ENCODE results near the gene RUSC2.
"Not testable (repeated sequence)": the region's sequence is repeated elsewhere in the genome, so short reads cannot be mapped to it uniquely, and the experiment has no call there.

The RUSC2 gene

GRCh38 chr9:35522187-35522586 is 32.3 kb downstream of the RUSC2 start:
- no peak for DNase-seq

- DNase-seq, result no peak
Measured at GRCh38 chr9:35522700-35523099, 32.8 kb downstream of the RUSC2 start.

- not testable (repeated sequence) for DNase-seq
Measured at GRCh38 chr9:35523556-35523955, 33.6 kb downstream of the RUSC2 start.

- no peak for DNase-seq
Measured at GRCh38 chr9:35526087-35526801, 36.3 kb downstream of the RUSC2 start.

GRCh38 chr9:35529161-35529823 is 39.4 kb downstream of the RUSC2 start:
- no peak for DNase-seq

GRCh38 chr9:35533398-35533797 is 43.5 kb downstream of the RUSC2 start:
- DNase-seq, result no peak

- DNase-seq, result not testable (repeated sequence)
Measured at GRCh38 chr9:35534921-35535320, 45.0 kb downstream of the RUSC2 start.

GRCh38 chr9:35537913-35538312 is 48.0 kb downstream of the RUSC2 start:
- DNase-seq, result no peak

- no peak for DNase-seq
Measured at GRCh38 chr9:35538361-35539234, 48.7 kb downstream of the RUSC2 start.

All from SHP77 (cell line).